K562 (cell line): ENCODE measurements around the gene LPCAT1. TPM values are rescaled to one million over a fixed set of nuclear protein-coding genes. Genes with fewer than 3 reads are reported as not detected.
A peak's percentile ranks its signal among the peaks of the same experiment; 100 is the strongest.

ENCODE experiments used
- ATAC-seq: fragments of 200-7000 bp; cut with Tn5 transposase; 3 replicates; pipeline ENCODE4 v1.9.1; 2020; ENCODE audit warnings: moderate library complexity
- BruUV-seq: library from RNA; stranded (reverse); fragments of 400-500 nt; replicated peaks from 2 replicates; lab custom pipeline; 2021; lab: Mats Ljungman, UMichigan
- CTCF ChIA-PET: fragments of 300-600 bp; formaldehyde crosslinking; extraction: SDS; loops from one replicate; lab custom pipeline; 2021; ENCODE audit warnings: low intra/inter-chr PET ratio; lab: Yijun Ruan, JAX
- POLR2A ChIA-PET: fragments of 300-600, 350-650 bp; sonication (Branson Sonifier 250); formaldehyde crosslinking; extraction: SDS; loops from one replicate; lab custom pipeline; 2021; ENCODE audit warnings: antibody characterized with exemption, inconsistent platforms; lab: Yijun Ruan, JAX
- DNase-seq, 4 experiments: peaks; one replicate each; pipeline versions ENCODE4 v3.0.0 to v3.0.0-alpha.2; 2011 to 2018; ENCODE audit warnings: low spot score in 3 of 4, mixed read lengths in 3 of 4; ENCODE audit errors: extremely low read depth in 1 of 4
- FAIRE-seq: peaks from 2 replicates; lab custom pipeline; 2011; peaks lifted over from hg19 to GRCh38; lab: Jason Lieb, UNC
- H2AFZ ChIP-seq: 2 replicates; pipeline ENCODE4 v1.6.0; 2011; ENCODE audit warnings: low read depth, low read length, control low read depth, inconsistent platforms
- H3K27ac ChIP-seq: fragments of 200-600 bp; 3 replicates; pipeline ENCODE4 v1.8.0; 2011; ENCODE audit warnings: low read depth, mild to moderate bottlenecking, control low read depth, inconsistent platforms, low read length, moderate library complexity, mixed read lengths; ENCODE audit errors: extremely low read depth
- H3K27me3 ChIP-seq, 2 experiments: fragments of 300-600 bp in 1 of 2; 2 replicates in 1 of 2; 3 replicates in 1 of 2; pipeline versions ENCODE4 v1.6.0 to v1.8.0; 2011; ENCODE audit warnings: inconsistent platforms in 2 of 2, low read length in 2 of 2, mild to moderate bottlenecking in 1 of 2, mixed read lengths in 1 of 2, moderate library complexity in 1 of 2; ENCODE audit not compliant: control insufficient read depth in 2 of 2, insufficient read depth in 2 of 2
- H3K36me3 ChIP-seq: fragments of 300-600 bp; 3 replicates; pipeline ENCODE4 v1.8.0; 2011; ENCODE audit warnings: mild to moderate bottlenecking, low read length, inconsistent platforms; ENCODE audit not compliant: control insufficient read depth, insufficient read depth
- H3K4me1 ChIP-seq, 2 experiments: fragments of 200-600 bp in 1 of 2; replicated peaks in 1 of 2; 2 replicates in 1 of 2; 3 replicates in 1 of 2; pipeline versions ENCODE4 v1.5.1 to v1.8.0; 2011; ENCODE audit warnings: inconsistent platforms in 2 of 2, low read length in 2 of 2, mild to moderate bottlenecking in 1 of 2, mixed read lengths in 1 of 2, moderate library complexity in 1 of 2; ENCODE audit not compliant: control insufficient read depth in 2 of 2, insufficient read depth in 2 of 2
- H3K4me2 ChIP-seq: 2 replicates; pipeline ENCODE4 v1.6.1; 2011; ENCODE audit warnings: low read length, control low read depth, inconsistent platforms, mixed read lengths; ENCODE audit not compliant: insufficient read depth
- H3K4me3 ChIP-seq: fragments of 200-600 bp; sonication (generic), shearing (Covaris generic); 2 replicates; pipeline ENCODE4 v1.5.1; 2016; ENCODE audit warnings: control low read depth, inconsistent platforms
- H3K79me2 ChIP-seq: fragments of 200-600 bp; 3 replicates; pipeline ENCODE4 v1.8.0; 2011; ENCODE audit warnings: low read length, inconsistent platforms; ENCODE audit not compliant: control insufficient read depth, insufficient read depth
- H3K9ac ChIP-seq, 2 experiments: 2 replicates each; pipeline versions ENCODE4 v1.6.0 to v1.6.1; 2011; ENCODE audit warnings: low read depth in 2 of 2, low read length in 2 of 2, control low read depth in 1 of 2, inconsistent platforms in 1 of 2, mild to moderate bottlenecking in 1 of 2, mixed read lengths in 1 of 2; ENCODE audit not compliant: insufficient read depth in 1 of 2
- H3K9me1 ChIP-seq: one replicate; pipeline ENCODE4 v1.6.0; 2011; ENCODE audit warnings: inconsistent platforms, mild to moderate bottlenecking, low read length, moderate library complexity; ENCODE audit not compliant: control insufficient read depth, insufficient read depth
- H3K9me3 ChIP-seq: replicated peaks from 2 replicates; pipeline ENCODE4 v1.5.1; 2011; ENCODE audit warnings: low read depth, low read length, inconsistent platforms; ENCODE audit not compliant: control insufficient read depth, insufficient read depth
- H4K20me1 ChIP-seq: replicated peaks from 2 replicates; pipeline ENCODE4 v1.6.1; 2011; ENCODE audit warnings: low read length, inconsistent platforms, mixed read lengths; ENCODE audit not compliant: control insufficient read depth, insufficient read depth
- CBX3 ChIP-seq, 2 experiments: IDR thresholded peaks; 1 replicate in 1 of 2; 2 replicates in 1 of 2; pipeline ENCODE4 v1.6.1; 2012; ENCODE audit warnings: inconsistent platforms in 2 of 2, low read length in 2 of 2, borderline replicate concordance in 1 of 2, control low read depth in 1 of 2
- ETV5 ChIP-seq: sonication (generic); formaldehyde crosslinking; IDR thresholded peaks from 2 replicates; pipeline ENCODE4 v1.4.0; 2020; ENCODE audit warnings: low read depth, mild to moderate bottlenecking, missing genetic modification reagents
- HEY1 ChIP-seq: fragments of 250-450 bp; sonication (Bioruptor Pico); IDR thresholded peaks from 2 replicates; pipeline ENCODE4 v1.5.0; 2020; ENCODE audit warnings: mild to moderate bottlenecking, moderate library complexity, borderline replicate concordance
- ID3 ChIP-seq, 2 experiments: fragments of 250-450 bp in 1 of 2; fragments of 450-650 bp in 1 of 2; sonication (Bioruptor Pico) in 1 of 2; IDR thresholded peaks; 2 replicates each; pipeline versions ENCODE4 v1.6.1 to v1.8.0; 2016 to 2021; ENCODE audit warnings: mild to moderate bottlenecking in 2 of 2, moderate library complexity in 2 of 2, missing compliant biosample characterization in 1 of 2, missing genetic modification characterization in 1 of 2
- KDM4B ChIP-seq, 2 experiments: fragments of 450-650 bp in 1 of 2; sonication (generic) in 1 of 2; IDR thresholded peaks; 2 replicates each; pipeline ENCODE4 v1.6.1; 2016 to 2017; ENCODE audit warnings: borderline replicate concordance in 2 of 2, antibody characterized with exemption in 1 of 2, low read depth in 1 of 2, mild to moderate bottlenecking in 1 of 2
- POLR2H ChIP-seq: IDR thresholded peaks from 2 replicates; pipeline ENCODE4 v1.6.1; 2016; ENCODE audit warnings: missing genetic modification characterization, low read depth, mild to moderate bottlenecking, control low read depth, missing compliant biosample characterization, moderate library complexity
- TCF7L2 ChIP-seq: fragments of 150-350 bp; IDR thresholded peaks from 2 replicates; pipeline ENCODE4 v1.6.1; 2016; ENCODE audit warnings: low read depth, mild to moderate bottlenecking, low read length, moderate library complexity
- XRCC4 ChIP-seq: IDR thresholded peaks from one replicate; pipeline ENCODE4 v1.6.1; 2011; ENCODE audit not compliant: insufficient read depth, insufficient read length; ENCODE audit errors: extremely low read depth
- ZNF561 ChIP-seq: fragments of 450-650 bp; formaldehyde crosslinking; conservative IDR thresholded peaks from 2 replicates; pipeline ENCODE4 v1.4.0; 2020; ENCODE audit warnings: mild to moderate bottlenecking, moderate library complexity
- ZNF589 ChIP-seq: fragments of 200-800 bp; sonication (Bioruptor generic); IDR thresholded peaks from 2 replicates; pipeline ENCODE4 v1.6.1; 2016; ENCODE audit warnings: low read depth, missing genetic modification characterization, missing compliant biosample characterization
- WGBS: fragments of 100-300 bp; shearing (Covaris generic); methylation state at CpG from one replicate; pipeline ENCODE4 v1.1.6; 2016; ENCODE audit warnings: low coverage, mixed read lengths; ENCODE audit not compliant: insufficient coverage; ENCODE audit errors: missing lambda C conversion rate; 5-methylcytosine and 5-hydroxymethylcytosine counted together
- in situ Hi-C: fragments of 300-500 bp; cut with MboI; formaldehyde crosslinking; loops from 4 replicates; pipeline ENCODE4 v1.15.0; 2018; ENCODE audit warnings: inconsistent platforms, mixed read lengths
- intact Hi-C: fragments of 100-400 bp; cut with micrococcal nuclease; formaldehyde crosslinking; loops from 2 replicates; pipeline ENCODE4 v1.14.2; 2022
- polyA plus RNA-seq, 8 experiments: library from polyadenylated mRNA; depleted of rRNA in 4 of 8; stranded (reverse) in 5 of 8; unstranded in 3 of 8; fragments of >200 nt; fragmentation: Nextera tagmentation in 2 of 8; fragmentation: Illumina TruSeq in 1 of 8; extraction: Ambion mirVana in 2 of 8; extraction: Trizol in 1 of 8; gene quantifications; 2 replicates each; pipeline versions ENCODE4 v1.2.1 to v1.2.3, GENCODE V29; 2011 to 2014; ENCODE audit warnings: inconsistent platforms in 1 of 8, missing spikeins in 1 of 8
- total RNA-seq, 7 experiments: library from RNA; depleted of rRNA in 6 of 7; stranded (reverse); fragments of >200 nt in 6 of 7; fragmentation: Illumina TruSeq in 2 of 7; extraction: Trizol in 2 of 7; gene quantifications; 2 replicates each; pipeline versions ENCODE4 v1.2.1 to v1.2.3, GENCODE V29; 2011 to 2021; ENCODE audit warnings: low replicate concordance in 1 of 7
- TF ChIP-seq, protein P1 (sequence below): fragments of 450-650 bp; formaldehyde crosslinking; IDR thresholded peaks from 2 replicates; pipeline ENCODE4 v1.4.0; 2022; ENCODE audit warnings: mild to moderate bottlenecking, moderate library complexity
- TF ChIP-seq, protein P2 (sequence below), 2 experiments: fragments of 450-650 bp; IDR thresholded peaks; 2 replicates each; pipeline ENCODE4 v1.6.1; 2016
- TF ChIP-seq, protein P3 (sequence below): fragments of 450-650 bp; IDR thresholded peaks from 2 replicates; pipeline ENCODE4 v1.6.1; 2018; ENCODE audit warnings: mild to moderate bottlenecking, low read depth; ENCODE audit not compliant: partially characterized antibody
- TF ChIP-seq, protein P4 (sequence below): fragments of 250-450 bp; sonication (Bioruptor Pico); IDR thresholded peaks from 2 replicates; pipeline ENCODE4 v1.5.0; 2021

The LPCAT1 gene
- total and polyA plus RNA-seq, 9 of the 15 experiments (the other 6 are each of a cell fraction or from before 2014, with no cell fraction given): 0.14 to 18.4 (median 13.9) TPM

DNA sequence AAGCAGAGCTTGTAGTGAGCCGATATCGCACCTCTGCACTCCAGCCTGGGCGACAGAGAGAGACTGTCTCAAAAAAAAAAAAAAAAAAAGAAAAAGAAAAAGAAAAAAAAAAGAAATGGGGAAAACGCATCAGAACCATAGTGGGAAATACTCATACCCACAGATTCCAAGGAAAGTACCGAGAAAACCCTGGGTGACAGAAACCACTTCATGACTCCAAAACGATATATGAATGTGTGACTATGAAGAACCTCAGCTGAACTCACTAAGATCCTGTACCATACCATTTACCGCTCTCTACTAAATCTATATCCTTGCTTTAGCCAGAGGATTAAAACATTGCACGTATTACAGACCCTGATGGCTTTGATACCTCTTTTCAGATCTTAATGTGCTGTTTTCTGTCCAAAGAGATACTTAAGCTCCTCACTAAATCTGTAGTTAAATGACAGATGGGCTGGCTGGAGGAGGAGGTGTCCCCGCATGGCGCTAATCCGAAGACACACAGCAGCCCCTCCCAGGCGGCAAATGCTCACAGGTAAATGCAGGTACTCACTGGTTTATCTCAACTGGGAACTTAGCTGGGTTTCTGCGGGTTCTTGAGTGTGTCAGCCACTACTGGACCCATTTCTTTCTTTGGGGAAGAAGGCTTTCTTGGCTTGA, 2.8 kb downstream of the LPCAT1 start:
- no peak for DNase-seq
- H3K79me2 ChIP-seq: peaks cover 11% of the 10 kb centered on the region; the same call in 1 of the 3 replicates
- POLR2A ChIA-PET: interaction anchor here (1.6 to 1.9 kb wide), 2 partner anchors 9 to 12 kb away, joined by 4 to 5 read pairs; no protein-coding TSS in a partner anchor
- H3K27ac ChIP-seq: no peak overlapping the region
- intact Hi-C loops (no loop called here), in situ Hi-C loops (no loop called here)
- no peak overlapping the region for H2AFZ ChIP-seq
- H3K9me1 ChIP-seq: no peaks in the 10 kb centered on the region
- peak; percentile 26 for FAIRE-seq
- H3K9ac ChIP-seq: no peak overlapping the region
- CTCF ChIA-PET: no interaction called here
- H3K4me3 ChIP-seq: no peak overlapping the region
- no peaks in the 10 kb centered on the region for H3K27me3 ChIP-seq
- no peak overlapping the region for H3K4me2 ChIP-seq
- TSS peak; percentile 38 for BruUV-seq
- WGBS: 84% methylated on average over 10 of the region's 13 CpGs
- peaks cover 9% of the 10 kb centered on the region; the same call in 1 of the 3 replicates for H3K36me3 ChIP-seq
- no peak for ATAC-seq
- H3K4me1 ChIP-seq: peaks cover 16 to 55% of the 10 kb centered on the region in 2 experiments; a peak in 3 of 5 replicates
- no peaks in the 10 kb centered on the region for H3K9me3 ChIP-seq
- H4K20me1 ChIP-seq: peaks cover 16% of the 10 kb centered on the region
- TF ChIP-seq POLR2H (tag) (no peak), CBX3 (IDR thresholded peaks at IDR 0.05; ENCODE audit: borderline replicate concordance in 1 of 2, low read length in 2 of 2) (no peak), TCF7L2 (no peak), XRCC4 (no peak), HEY1 (CRISPR knock-in tag) (no peak), ZNF561 (CRISPR knock-in tag) (no peak), ZNF589 (CRISPR knock-in tag) (no peak), ETV5 (no peak), ID3 (CRISPR knock-in tag; IDR thresholded peaks at IDR 0.05) (no peak), ID3 (tag; IDR thresholded peaks at IDR 0.05) (no peak), KDM4B (IDR thresholded peaks at IDR 0.05; ENCODE audit: borderline replicate concordance in 2 of 2, low read depth in 1 of 2) (no peak)
- TF ChIP-seq, protein P1, sequence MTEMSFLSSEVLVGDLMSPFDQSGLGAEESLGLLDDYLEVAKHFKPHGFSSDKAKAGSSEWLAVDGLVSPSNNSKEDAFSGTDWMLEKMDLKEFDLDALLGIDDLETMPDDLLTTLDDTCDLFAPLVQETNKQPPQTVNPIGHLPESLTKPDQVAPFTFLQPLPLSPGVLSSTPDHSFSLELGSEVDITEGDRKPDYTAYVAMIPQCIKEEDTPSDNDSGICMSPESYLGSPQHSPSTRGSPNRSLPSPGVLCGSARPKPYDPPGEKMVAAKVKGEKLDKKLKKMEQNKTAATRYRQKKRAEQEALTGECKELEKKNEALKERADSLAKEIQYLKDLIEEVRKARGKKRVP (CRISPR knock-in tag): no peak
- TF ChIP-seq, protein P2, sequence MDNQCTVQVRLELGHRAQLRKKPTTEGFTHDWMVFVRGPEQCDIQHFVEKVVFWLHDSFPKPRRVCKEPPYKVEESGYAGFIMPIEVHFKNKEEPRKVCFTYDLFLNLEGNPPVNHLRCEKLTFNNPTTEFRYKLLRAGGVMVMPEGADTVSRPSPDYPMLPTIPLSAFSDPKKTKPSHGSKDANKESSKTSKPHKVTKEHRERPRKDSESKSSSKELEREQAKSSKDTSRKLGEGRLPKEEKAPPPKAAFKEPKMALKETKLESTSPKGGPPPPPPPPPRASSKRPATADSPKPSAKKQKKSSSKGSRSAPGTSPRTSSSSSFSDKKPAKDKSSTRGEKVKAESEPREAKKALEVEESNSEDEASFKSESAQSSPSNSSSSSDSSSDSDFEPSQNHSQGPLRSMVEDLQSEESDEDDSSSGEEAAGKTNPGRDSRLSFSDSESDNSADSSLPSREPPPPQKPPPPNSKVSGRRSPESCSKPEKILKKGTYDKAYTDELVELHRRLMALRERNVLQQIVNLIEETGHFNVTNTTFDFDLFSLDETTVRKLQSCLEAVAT (IDR thresholded peaks at IDR 0.05): no peak
- TF ChIP-seq, protein P3, sequence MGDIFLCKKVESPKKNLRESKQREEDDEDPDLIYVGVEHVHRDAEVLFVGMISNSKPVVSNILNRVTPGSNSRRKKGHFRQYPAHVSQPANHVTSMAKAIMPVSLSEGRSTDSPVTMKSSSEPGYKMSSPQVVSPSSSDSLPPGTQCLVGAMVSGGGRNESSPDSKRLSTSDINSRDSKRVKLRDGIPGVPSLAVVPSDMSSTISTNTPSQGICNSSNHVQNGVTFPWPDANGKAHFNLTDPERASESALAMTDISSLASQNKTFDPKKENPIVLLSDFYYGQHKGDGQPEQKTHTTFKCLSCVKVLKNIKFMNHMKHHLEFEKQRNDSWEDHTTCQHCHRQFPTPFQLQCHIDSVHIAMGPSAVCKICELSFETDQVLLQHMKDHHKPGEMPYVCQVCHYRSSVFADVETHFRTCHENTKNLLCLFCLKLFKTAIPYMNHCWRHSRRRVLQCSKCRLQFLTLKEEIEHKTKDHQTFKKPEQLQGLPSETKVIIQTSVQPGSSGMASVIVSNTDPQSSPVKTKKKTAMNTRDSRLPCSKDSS: no peak
- TF ChIP-seq, protein P4, sequence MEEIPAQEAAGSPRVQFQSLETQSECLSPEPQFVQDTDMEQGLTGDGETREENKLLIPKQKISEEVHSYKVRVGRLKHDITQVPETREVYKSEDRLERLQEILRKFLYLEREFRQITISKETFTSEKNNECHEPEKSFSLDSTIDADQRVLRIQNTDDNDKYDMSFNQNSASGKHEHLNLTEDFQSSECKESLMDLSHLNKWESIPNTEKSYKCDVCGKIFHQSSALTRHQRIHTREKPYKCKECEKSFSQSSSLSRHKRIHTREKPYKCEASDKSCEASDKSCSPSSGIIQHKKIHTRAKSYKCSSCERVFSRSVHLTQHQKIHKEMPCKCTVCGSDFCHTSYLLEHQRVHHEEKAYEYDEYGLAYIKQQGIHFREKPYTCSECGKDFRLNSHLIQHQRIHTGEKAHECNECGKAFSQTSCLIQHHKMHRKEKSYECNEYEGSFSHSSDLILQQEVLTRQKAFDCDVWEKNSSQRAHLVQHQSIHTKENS: no peak
